Activated T-helper 1 cell treated with anti-CD3 and anti-CD28 coated beads, Interleukin-12 subunit alpha, Interleukin-12 subunit beta, Interleukin-2, Interleukin-4 antibody, amounts not matched to agents 30 ng/mL and 10 ng/mL and 1 ng/mL, durations not matched to agents 14 hours and 24 hours and 36 hours (primary cell): ENCODE measurements around the gene SLC35F3. TPM values are rescaled to one million over a fixed set of nuclear protein-coding genes. Genes with fewer than 3 reads are reported as not detected.

Experiments used
- DNase-seq: peaks from one replicate; pipeline ENCODE4 v3.0.0; 2021; ENCODE audit warnings: low spot score
- H3K27ac Mint-ChIP-seq: one replicate; pipeline ENCODE4 v1.8.0; 2021; ENCODE audit warnings: mild to moderate bottlenecking, mixed read lengths
- H3K27me3 Mint-ChIP-seq: one replicate; pipeline ENCODE4 v1.8.0; 2022; ENCODE audit warnings: mild to moderate bottlenecking, moderate library complexity, mixed read lengths; ENCODE audit not compliant: insufficient read depth
- H3K36me3 Mint-ChIP-seq: one replicate; pipeline ENCODE4 v1.8.0; 2021; ENCODE audit warnings: low read depth, mixed read lengths
- H3K4me1 Mint-ChIP-seq: one replicate; pipeline ENCODE4 v1.8.0; 2021; ENCODE audit warnings: low read depth, mixed read lengths
- H3K4me3 Mint-ChIP-seq: one replicate; pipeline ENCODE4 v1.8.0; 2021; ENCODE audit warnings: mild to moderate bottlenecking, moderate library complexity, mixed read lengths
- H3K9me3 Mint-ChIP-seq: one replicate; pipeline ENCODE4 v1.8.0; 2021; ENCODE audit warnings: mixed read lengths
- intact Hi-C: fragments of 100-400 bp; cut with micrococcal nuclease; formaldehyde crosslinking; loops from one replicate; pipeline ENCODE4 v1.15.1; 2024
- total RNA-seq: library from RNA; stranded (reverse); gene quantifications from 2 replicates; pipeline ENCODE4 v1.2.3, GENCODE V29; 2022

Gene SLC35F3
- total RNA-seq, 1 donor from 2014 or later: 7.9 TPM

DNA sequence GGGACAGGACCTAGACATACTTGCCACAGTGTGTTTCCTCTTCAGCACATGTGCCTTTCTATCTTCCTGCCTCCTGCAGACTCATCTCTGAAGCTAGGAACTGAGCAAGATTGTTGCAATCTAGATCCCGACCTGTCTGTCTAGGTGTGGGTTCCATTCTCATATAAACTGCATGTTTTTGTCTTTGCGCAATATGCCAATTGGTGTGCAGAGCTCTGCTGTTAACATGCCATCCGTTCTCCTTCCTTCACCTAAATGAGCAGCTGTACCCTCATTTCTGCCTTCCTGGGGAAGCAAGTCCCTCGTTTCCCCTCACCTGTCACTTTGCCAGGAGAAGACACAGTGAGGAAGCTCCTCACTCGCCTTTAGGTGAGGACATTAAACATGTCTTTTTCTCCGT lies 55.5 kb downstream of the SLC35F3 start:
- Mint-ChIP-seq H3K36me3 (no peaks in the 10 kb centered on the region), H3K27ac (no peak overlapping the region), H3K9me3 (no peaks in the 10 kb centered on the region), H3K27me3 (no peaks in the 10 kb centered on the region), H3K4me3 (no peak overlapping the region), H3K4me1 (no peaks in the 10 kb centered on the region)
- intact Hi-C loops: no loop called here
- DNase-seq: no peak

DNA sequence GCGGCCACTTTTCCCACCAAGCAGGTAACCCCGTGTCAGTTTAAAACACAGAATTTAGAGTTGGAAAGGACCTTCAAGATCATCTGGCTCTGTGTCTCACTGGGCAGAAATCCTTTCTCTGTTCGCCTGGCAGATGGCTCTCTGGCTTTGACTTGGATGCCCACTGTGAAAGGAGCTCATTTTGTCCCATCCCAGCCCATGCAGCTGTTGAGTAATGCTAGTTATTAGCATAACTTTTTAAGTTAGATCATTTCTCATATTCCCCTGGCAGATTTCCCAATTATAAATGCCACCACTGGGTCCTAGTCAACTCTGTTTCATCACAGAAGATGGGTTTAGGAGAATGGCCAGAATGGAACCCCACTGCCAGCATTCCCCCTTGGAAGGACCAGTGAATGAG lies 55.9 kb downstream of the SLC35F3 start:
- H3K4me1 Mint-ChIP-seq: no peaks in the 10 kb centered on the region
- no peak overlapping the region for H3K27ac Mint-ChIP-seq
- no peak overlapping the region for H3K4me3 Mint-ChIP-seq
- no peaks in the 10 kb centered on the region for H3K9me3 Mint-ChIP-seq
- intact Hi-C loops: no loop called here
- H3K36me3 Mint-ChIP-seq: no peaks in the 10 kb centered on the region
- H3K27me3 Mint-ChIP-seq: no peaks in the 10 kb centered on the region
- DNase-seq: no peak

DNA sequence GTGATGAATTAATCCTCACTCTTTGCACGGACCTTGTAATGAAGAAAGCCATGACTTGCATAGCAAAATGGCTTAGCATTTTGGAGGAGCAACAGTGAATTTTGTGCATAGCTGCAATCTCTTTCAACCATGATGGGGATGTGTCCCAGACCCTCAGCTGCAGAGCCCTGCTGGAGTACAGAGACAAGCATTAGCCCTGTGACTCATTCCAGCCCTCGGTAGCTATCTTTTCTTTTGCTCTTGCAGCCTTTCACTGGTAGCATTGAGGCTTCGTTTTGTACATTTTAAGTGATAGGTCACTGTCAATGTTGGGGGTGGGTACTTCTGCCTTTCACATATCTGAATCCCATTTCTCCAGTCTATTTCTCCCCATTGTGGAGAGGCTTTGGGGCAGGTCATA lies 58.4 kb downstream of the SLC35F3 start:
- Mint-ChIP-seq H3K36me3 (no peaks in the 10 kb centered on the region), H3K27ac (no peak overlapping the region), H3K4me3 (no peak overlapping the region), H3K9me3 (no peaks in the 10 kb centered on the region), H3K4me1 (no peaks in the 10 kb centered on the region), H3K27me3 (no peaks in the 10 kb centered on the region)
- intact Hi-C loops: no loop called here
- no peak for DNase-seq

DNA sequence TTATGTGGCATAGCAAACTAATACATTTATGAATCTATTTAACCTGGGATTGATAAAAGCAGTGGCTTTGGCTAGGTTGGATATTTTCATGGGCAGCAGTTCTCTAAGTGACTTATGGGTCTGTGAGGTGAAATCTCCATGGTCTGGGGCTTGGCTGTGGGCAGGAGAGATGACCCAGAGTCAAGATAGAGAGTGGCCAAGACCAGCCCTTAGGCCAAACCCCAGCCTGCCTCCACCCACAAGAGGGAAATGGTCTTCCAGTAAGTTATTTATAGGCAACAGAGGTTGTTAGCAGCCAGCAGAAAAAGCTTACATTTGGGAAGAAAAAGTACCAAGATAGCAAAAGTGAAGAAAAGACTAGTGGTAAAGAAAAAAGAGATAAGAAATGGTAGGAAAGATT lies 61.4 kb downstream of the SLC35F3 start:
- H3K27me3 Mint-ChIP-seq: no peaks in the 10 kb centered on the region
- H3K27ac Mint-ChIP-seq: no peak overlapping the region
- H3K4me3 Mint-ChIP-seq: no peak overlapping the region
- H3K36me3 Mint-ChIP-seq: no peaks in the 10 kb centered on the region
- H3K4me1 Mint-ChIP-seq: no peaks in the 10 kb centered on the region
- intact Hi-C loops: no loop called here
- no peak for DNase-seq
- H3K9me3 Mint-ChIP-seq: no peaks in the 10 kb centered on the region

DNA sequence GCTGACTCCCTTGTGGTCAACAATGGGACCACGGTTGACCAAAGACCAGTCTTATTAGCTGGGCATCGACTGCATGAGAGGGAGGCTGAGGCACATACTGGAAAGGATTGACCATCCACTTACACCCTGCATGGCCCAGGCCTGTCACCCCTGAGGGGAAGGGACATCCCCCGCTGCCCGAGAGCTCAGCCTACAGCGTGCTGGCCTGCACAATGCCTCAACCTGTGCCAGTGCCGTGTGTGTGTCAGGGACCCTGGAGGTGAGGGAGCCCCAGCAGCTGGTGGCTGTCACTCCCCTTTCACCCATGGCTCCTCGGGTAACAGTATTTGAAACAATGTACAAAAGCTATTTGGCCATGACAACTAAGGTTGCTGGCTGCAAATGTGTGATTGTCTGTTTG lies 67.3 kb downstream of the SLC35F3 start:
- Mint-ChIP-seq H3K4me1 (no peaks in the 10 kb centered on the region), H3K4me3 (no peak overlapping the region), H3K27ac (no peak overlapping the region), H3K9me3 (no peaks in the 10 kb centered on the region), H3K27me3 (no peaks in the 10 kb centered on the region), H3K36me3 (no peaks in the 10 kb centered on the region)
- intact Hi-C loops: no loop called here
- DNase-seq: no peak

DNA sequence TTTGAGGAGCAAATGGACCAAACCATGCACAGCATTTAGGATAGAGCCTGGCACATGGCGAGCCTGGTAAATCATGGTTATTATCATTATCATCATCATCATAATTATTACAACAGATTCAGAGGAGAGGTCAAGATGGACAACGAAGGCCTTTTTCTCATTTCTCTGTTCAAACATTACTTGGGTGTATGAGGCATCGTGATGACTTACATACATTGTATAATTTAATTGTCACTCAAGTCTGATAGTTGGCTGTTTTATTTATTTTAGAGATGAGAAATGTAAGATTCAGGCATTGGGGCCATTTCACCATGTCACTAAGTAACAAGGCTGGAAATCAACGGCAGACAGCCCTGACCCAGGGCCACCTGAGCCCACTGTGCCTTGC lies 68.1 kb downstream of the SLC35F3 start:
- H3K36me3 Mint-ChIP-seq: no peaks in the 10 kb centered on the region
- no peaks in the 10 kb centered on the region for H3K4me1 Mint-ChIP-seq
- no peak overlapping the region for H3K27ac Mint-ChIP-seq
- H3K4me3 Mint-ChIP-seq: no peak overlapping the region
- intact Hi-C loops: no loop called here
- H3K9me3 Mint-ChIP-seq: no peaks in the 10 kb centered on the region
- no peak for DNase-seq
- H3K27me3 Mint-ChIP-seq: no peaks in the 10 kb centered on the region

DNA sequence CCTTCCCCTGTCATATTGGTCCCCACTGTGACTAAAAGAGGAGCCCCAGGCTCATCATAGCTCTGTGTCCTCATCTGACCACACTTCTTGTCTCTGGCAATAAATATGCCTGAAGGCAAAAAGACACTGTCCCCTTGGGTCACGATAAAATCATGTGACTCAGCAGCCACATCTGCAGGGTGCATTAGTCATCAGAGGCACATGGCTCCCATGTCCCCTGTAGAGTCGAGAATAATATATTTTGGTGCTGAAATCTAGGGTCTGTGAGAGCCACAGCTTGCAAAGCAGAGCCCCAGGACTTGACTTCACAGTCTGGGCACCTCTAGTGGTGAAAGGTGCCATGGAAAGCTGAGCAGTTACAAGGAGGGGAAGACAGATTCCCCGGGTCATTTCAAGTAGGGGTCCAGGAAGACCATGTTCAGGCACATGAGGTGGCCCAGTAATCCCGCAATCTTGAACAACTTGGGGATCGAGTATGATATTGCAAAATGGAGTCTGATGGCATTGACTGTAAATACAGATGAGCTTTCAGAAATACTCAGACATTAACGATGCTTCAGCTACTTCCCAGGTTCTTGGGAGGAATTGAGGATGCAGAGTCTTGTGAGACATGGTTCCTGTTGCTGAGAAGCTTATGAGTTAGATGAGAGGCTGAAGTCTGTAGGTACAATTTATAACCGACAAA lies 68.6 kb downstream of the SLC35F3 start:
- Mint-ChIP-seq H3K4me1 (no peaks in the 10 kb centered on the region), H3K36me3 (no peaks in the 10 kb centered on the region), H3K27me3 (no peaks in the 10 kb centered on the region), H3K9me3 (no peaks in the 10 kb centered on the region), H3K27ac (no peak overlapping the region), H3K4me3 (no peak overlapping the region)
- intact Hi-C loops: no loop called here
- no peak for DNase-seq

DNA sequence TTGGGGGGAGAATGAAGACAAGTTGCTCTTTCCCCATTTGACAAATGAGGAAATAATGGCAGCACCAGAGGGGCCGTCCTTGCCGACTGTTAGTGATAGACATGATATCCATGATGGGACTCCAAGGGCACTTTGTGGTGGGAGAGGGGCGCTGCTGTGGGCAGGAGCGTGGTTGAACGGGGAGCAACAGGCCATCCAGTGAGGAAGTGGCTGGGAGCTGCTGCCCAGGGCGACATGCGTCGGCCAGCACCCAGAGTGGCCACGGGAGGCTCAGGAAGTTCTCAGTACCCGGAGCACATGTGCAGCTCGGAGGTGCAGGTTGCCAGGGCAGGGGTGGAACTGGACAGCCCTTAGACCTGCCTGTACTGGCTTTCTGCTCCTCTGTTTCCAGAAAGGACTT lies 71.0 kb downstream of the SLC35F3 start:
- H3K4me3 Mint-ChIP-seq: no peak overlapping the region
- no peak for DNase-seq
- no peaks in the 10 kb centered on the region for H3K27me3 Mint-ChIP-seq
- intact Hi-C loops: no loop called here
- H3K9me3 Mint-ChIP-seq: no peaks in the 10 kb centered on the region
- H3K27ac Mint-ChIP-seq: no peak overlapping the region
- no peaks in the 10 kb centered on the region for H3K36me3 Mint-ChIP-seq
- no peaks in the 10 kb centered on the region for H3K4me1 Mint-ChIP-seq

DNA sequence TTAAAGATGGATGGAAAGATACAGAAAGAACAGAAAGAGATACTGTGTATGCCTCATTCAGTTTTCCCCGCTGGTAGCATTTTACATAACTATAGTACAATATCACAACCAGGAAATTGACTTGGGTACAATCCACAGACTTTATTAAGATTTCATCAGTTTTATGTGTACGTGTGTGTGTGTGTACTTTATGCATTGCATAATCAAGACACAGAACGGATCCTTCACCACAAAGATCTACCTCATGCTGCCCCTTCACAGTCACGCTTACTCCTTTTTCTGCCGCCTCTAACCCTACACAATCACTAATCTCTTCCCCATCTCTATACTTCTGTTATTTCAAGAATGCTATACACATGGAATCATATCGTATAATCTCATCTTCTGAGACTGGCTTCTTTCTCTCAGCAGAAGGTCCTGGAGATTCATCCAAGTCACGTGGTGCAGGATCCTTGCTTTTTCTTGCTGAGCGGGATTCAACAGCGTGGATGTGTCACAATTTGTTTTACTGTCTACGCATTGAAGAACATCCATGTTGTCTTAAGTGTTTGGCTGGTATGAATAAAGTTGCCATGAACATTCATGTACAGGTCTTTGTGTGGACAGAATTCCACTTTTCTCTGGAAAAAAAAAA lies 76.7 kb downstream of the SLC35F3 start:
- no peaks in the 10 kb centered on the region for H3K9me3 Mint-ChIP-seq

DNA sequence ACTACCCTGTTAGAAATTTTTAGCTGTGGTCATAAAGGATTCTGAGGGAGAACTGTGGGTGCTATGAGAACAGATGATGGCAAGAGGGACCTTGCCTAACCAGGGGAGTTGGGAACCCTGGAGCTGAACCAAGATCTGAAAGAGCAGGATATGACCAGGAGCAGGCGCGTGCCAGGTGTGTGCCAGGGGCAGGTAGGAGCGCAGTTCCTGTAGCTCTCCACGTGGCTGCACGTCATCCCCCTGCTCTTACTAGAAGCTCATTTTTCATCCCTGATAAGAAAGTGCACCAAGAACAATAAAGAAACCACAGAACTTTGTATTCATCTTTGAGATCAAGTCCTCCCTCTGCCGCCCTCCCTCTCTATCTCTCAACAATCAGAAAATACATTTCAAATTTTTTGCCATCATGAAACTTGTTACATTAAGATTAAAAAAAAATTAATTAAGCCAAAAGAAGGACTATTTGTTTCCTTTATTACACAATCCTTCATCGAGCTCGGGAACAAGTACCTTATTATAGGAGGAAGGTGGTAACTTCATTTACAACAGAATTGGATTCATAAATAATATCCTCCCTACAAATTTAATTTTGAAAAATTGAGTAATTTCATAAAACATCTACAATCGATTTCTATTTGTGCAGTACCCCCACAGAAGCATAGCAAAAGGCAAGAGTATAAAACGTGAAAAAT lies 78.5 kb downstream of the SLC35F3 start:
- H3K27me3 Mint-ChIP-seq: peaks cover 4% of the 10 kb centered on the region
- no peaks in the 10 kb centered on the region for H3K9me3 Mint-ChIP-seq
- no peaks in the 10 kb centered on the region for H3K36me3 Mint-ChIP-seq
- no peaks in the 10 kb centered on the region for H3K4me1 Mint-ChIP-seq
- intact Hi-C loops: no loop called here
- DNase-seq: no peak
- H3K27ac Mint-ChIP-seq: no peak overlapping the region
- H3K4me3 Mint-ChIP-seq: no peak overlapping the region

More for the DNA sequence above, 76.7 kb downstream of the SLC35F3 start:
- intact Hi-C loops: no loop called here
- H3K27ac Mint-ChIP-seq: no peak overlapping the region
- no peaks in the 10 kb centered on the region for H3K4me1 Mint-ChIP-seq
- H3K4me3 Mint-ChIP-seq: no peak overlapping the region
- H3K27me3 Mint-ChIP-seq: peaks cover 3% of the 10 kb centered on the region
- no peak for DNase-seq
- H3K36me3 Mint-ChIP-seq: no peaks in the 10 kb centered on the region

DNA sequence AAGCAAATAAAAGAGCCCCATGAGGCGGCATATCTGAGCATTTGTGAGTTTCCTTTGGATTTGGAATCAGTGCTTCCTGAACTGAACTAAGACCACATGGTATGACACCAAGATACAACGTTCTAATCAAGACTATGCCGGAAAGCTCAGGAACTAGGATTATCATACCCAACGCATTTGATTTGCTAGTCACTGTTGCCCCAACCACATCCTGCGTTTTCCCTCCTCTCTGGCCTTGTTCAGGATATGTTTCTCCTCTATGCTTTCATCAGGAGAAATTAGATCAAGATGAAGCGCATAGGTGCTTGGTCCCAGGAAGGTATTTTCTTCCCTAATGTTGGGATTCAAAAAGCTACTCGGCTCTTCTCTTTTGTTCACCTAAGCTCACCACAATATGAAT lies 79.3 kb downstream of the SLC35F3 start:
- no peaks in the 10 kb centered on the region for H3K9me3 Mint-ChIP-seq
- no peak for DNase-seq
- H3K4me1 Mint-ChIP-seq: no peaks in the 10 kb centered on the region
- H3K4me3 Mint-ChIP-seq: no peak overlapping the region
- peaks cover 4% of the 10 kb centered on the region for H3K27me3 Mint-ChIP-seq
- intact Hi-C loops: no loop called here
- H3K36me3 Mint-ChIP-seq: no peaks in the 10 kb centered on the region
- H3K27ac Mint-ChIP-seq: no peak overlapping the region

DNA sequence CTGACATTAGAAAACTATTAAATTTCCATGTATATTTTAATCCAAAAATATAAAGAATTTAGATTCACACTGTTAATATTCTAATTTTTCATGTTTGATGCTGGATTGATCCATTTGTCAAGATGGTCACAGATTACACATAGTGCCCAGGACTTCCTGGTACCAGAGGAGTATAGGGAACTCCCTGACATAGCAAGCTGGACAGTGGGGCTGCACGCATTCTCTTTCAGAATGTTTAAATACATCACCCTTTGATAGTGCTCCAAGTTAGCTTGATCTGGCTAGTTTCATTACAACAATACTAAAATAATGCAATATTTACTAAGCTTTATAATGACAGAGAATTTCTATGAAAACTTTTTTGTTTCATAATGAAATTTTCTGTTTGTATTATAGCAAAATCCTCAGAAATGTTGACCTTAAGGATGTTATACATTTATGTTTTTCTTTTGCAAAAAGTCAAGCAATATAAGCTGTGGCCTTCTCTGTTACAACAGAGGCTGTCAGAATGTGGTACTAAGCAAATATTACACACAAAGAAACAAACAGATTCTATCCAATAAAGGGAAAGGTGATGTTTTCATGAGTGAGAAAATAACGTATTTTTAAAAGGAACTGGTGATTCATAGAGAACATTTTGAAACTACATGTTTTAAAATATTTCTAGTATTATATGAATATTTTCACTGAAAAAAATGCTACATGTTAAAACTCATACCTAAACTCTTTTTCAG lies 84.7 kb downstream of the SLC35F3 start:
- no peaks in the 10 kb centered on the region for H3K9me3 Mint-ChIP-seq
- H3K4me1 Mint-ChIP-seq: no peaks in the 10 kb centered on the region
- no peaks in the 10 kb centered on the region for H3K36me3 Mint-ChIP-seq
- no peak for DNase-seq
- intact Hi-C loops: no loop called here
- H3K27ac Mint-ChIP-seq: no peak overlapping the region
- peaks cover 5% of the 10 kb centered on the region for H3K27me3 Mint-ChIP-seq
- no peak overlapping the region for H3K4me3 Mint-ChIP-seq

DNA sequence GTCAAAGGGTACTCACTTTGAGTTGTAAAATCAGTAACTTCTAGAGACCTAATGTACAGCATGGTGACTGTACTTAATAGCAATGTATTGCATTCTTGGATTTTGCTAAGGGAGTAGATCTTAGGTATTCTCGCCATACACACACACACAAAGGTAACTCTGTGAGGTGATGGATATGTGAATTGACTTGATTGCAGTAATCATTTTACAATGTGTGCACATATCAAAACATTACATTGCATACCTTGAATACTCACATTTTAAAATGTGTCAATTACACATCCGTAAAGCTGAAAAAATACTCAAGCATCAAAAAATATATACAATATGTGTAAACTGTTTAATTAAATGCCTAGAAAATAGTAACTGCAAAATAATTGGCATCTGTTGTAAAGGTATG lies 86.0 kb downstream of the SLC35F3 start:
- intact Hi-C loops: no loop called here
- Mint-ChIP-seq H3K4me3 (no peak overlapping the region), H3K9me3 (no peaks in the 10 kb centered on the region), H3K36me3 (no peaks in the 10 kb centered on the region), H3K27ac (no peak overlapping the region), H3K4me1 (no peaks in the 10 kb centered on the region), H3K27me3 (peaks cover 9% of the 10 kb centered on the region)
- no peak for DNase-seq
